ENCODE measurements around the gene EYA2. TPM values are rescaled to one million over a fixed set of nuclear protein-coding genes. Genes with fewer than 3 reads are reported as not detected.

Gene EYA2
- polyA plus RNA-seq, 3 donors = 0.04 to 0.16 TPM; not detected in 1

- no peak for TF ChIP-seq CTCF (IDR thresholded peaks at IDR 0.05)
- Mint-ChIP-seq H3K4me3 (no peak overlapping the region), H3K27ac (no peak overlapping the region), H3K9me3 (peaks cover 0 to 7% (median 0%) of the 10 kb centered on the region in 7 donors), H3K27me3 (ENCODE audit: low read depth in 3 of 3) (peaks cover 5 to 21% (median 8%) of the 10 kb centered on the region in 3 donors), H3K4me1 (peaks cover 3% of the 10 kb centered on the region), H3K36me3 (no peaks in the 10 kb centered on the region)
- H2AFZ ChIP-seq (ENCODE audit: insufficient read depth, low read depth, low read length, poor library complexity, severe bottlenecking) = no peak overlapping the region
- intact Hi-C loops (cut with micrococcal nuclease) = loop anchor here in 1 of 2 donors (10.0 kb wide), 1 partner anchor 424 kb away; no protein-coding TSS in a partner anchor
- no peak overlapping the region for H3K4me3 ChIP-seq (replicated peaks in 1 of 3; ENCODE audit: low read depth in 2 of 3, low read length in 3 of 3)
- H3K9me3 ChIP-seq (replicated peaks in 1 of 2; ENCODE audit: control insufficient read depth in 1 of 2, insufficient read depth in 1 of 2, low read length in 2 of 2) = no peaks in the 10 kb centered on the region
- H3K27me3 ChIP-seq (ENCODE audit: control insufficient read depth in 2 of 2, insufficient read depth in 2 of 2, low read length in 2 of 2) = no peaks in the 10 kb centered on the region
- H3K4me1 ChIP-seq (ENCODE audit: control insufficient read depth in 1 of 2, insufficient read depth in 2 of 2, low read length in 2 of 2) = no peaks in the 10 kb centered on the region
- H4K20me1 ChIP-seq (ENCODE audit: insufficient read depth, low read length) = no peaks in the 10 kb centered on the region
- no peak overlapping the region for H3K27ac ChIP-seq (ENCODE audit: low read depth in 1 of 2, low read length in 2 of 2)
- H3K79me2 ChIP-seq (ENCODE audit: insufficient read depth, low read length) = no peaks in the 10 kb centered on the region
- no peaks in the 10 kb centered on the region for H3K36me3 ChIP-seq (replicated peaks in 1 of 2; ENCODE audit: control insufficient read depth in 1 of 2, insufficient read depth in 2 of 2, low read length in 2 of 2)
- DNase-seq = no peak
- no peak overlapping the region for H3K4me2 ChIP-seq (replicated peaks; ENCODE audit: extremely low read depth, low read length, poor library complexity, severe bottlenecking)
- H3K9ac ChIP-seq (ENCODE audit: insufficient read depth, low read length, poor library complexity, severe bottlenecking) = no peak overlapping the region
These were observed 284.6 kb downstream of the EYA2 start for GRCh38 chr20:47179267-47179666.

GRCh38 chr20:47181056-47181862, 286.6 kb downstream of the EYA2 start:
- WGBS (ENCODE audit: insufficient coverage) = 75% methylated on average over 1 of the region's 5 CpGs
- no peak overlapping the region for H3K4me2 ChIP-seq (replicated peaks; ENCODE audit: extremely low read depth, low read length, poor library complexity, severe bottlenecking)
- intact Hi-C loops (cut with micrococcal nuclease) = no loop called here
- H3K9me3 ChIP-seq (replicated peaks in 1 of 2; ENCODE audit: control insufficient read depth in 1 of 2, insufficient read depth in 1 of 2, low read length in 2 of 2) = no peaks in the 10 kb centered on the region
- H2AFZ ChIP-seq (ENCODE audit: insufficient read depth, low read depth, low read length, poor library complexity, severe bottlenecking) = no peak overlapping the region
- no peak for TF ChIP-seq CTCF (IDR thresholded peaks at IDR 0.05)
- no peaks in the 10 kb centered on the region for H3K4me1 ChIP-seq (ENCODE audit: control insufficient read depth in 1 of 2, insufficient read depth in 2 of 2, low read length in 2 of 2)
- no peak overlapping the region for H3K9ac ChIP-seq (ENCODE audit: insufficient read depth, low read length, poor library complexity, severe bottlenecking)
- no peaks in the 10 kb centered on the region for H3K36me3 ChIP-seq (replicated peaks in 1 of 2; ENCODE audit: control insufficient read depth in 1 of 2, insufficient read depth in 2 of 2, low read length in 2 of 2)
- no peak overlapping the region for H3K4me3 ChIP-seq (replicated peaks in 1 of 3; ENCODE audit: low read depth in 2 of 3, low read length in 3 of 3)
- Mint-ChIP-seq H3K27me3 (ENCODE audit: low read depth in 3 of 3) (peaks cover 3 to 9% (median 5%) of the 10 kb centered on the region in 3 donors), H3K27ac (no peak overlapping the region), H3K4me1 (peaks cover 3% of the 10 kb centered on the region), H3K36me3 (no peaks in the 10 kb centered on the region), H3K4me3 (no peak overlapping the region), H3K9me3 (peaks cover 0 to 7% (median 0%) of the 10 kb centered on the region in 7 donors)
- no peaks in the 10 kb centered on the region for H3K79me2 ChIP-seq (ENCODE audit: insufficient read depth, low read length)
- no peak overlapping the region for H3K27ac ChIP-seq (ENCODE audit: low read depth in 1 of 2, low read length in 2 of 2)
- H3K27me3 ChIP-seq (ENCODE audit: control insufficient read depth in 2 of 2, insufficient read depth in 2 of 2, low read length in 2 of 2) = no peaks in the 10 kb centered on the region
- DNase-seq = peak; percentile 68 to 85 (median 78)
- H4K20me1 ChIP-seq (ENCODE audit: insufficient read depth, low read length) = no peaks in the 10 kb centered on the region

All from CD14-positive monocyte (primary cell).